ENCODE results near the gene DDX10. TPM values are rescaled to one million over a fixed set of nuclear protein-coding genes. Genes with fewer than 3 reads are reported as not detected.

The DDX10 gene
- total and polyA plus RNA-seq, 4 donors, result 8.0 to 11.8 (median 9.0) TPM

- TF ChIP-seq GABPA (IDR thresholded peaks at IDR 0.05 in 1 of 2, conservative IDR thresholded peaks at IDR 0.05 in 1 of 2) (no peak), EGR1 (IDR thresholded peaks at IDR 0.05; ENCODE audit: low read depth in 2 of 2) (no peak), NR2F2 (IDR thresholded peaks at IDR 0.05) (no peak), FOXA2 (IDR thresholded peaks at IDR 0.05) (no peak), FOXA1 (IDR thresholded peaks at IDR 0.05) (no peak), TAF1 (conservative IDR thresholded peaks at IDR 0.05) (no peak), YY1 (IDR thresholded peaks at IDR 0.05) (no peak), HNF4G (IDR thresholded peaks at IDR 0.05) (no peak), JUND (IDR thresholded peaks at IDR 0.05) (no peak), RXRA (IDR thresholded peaks at IDR 0.05) (no peak), RAD21 (IDR thresholded peaks at IDR 0.05) (no peak), HNF4A (conservative IDR thresholded peaks at IDR 0.05) (no peak), ATF3 (IDR thresholded peaks at IDR 0.05) (no peak)
- TF ChIP-seq, protein P1, sequence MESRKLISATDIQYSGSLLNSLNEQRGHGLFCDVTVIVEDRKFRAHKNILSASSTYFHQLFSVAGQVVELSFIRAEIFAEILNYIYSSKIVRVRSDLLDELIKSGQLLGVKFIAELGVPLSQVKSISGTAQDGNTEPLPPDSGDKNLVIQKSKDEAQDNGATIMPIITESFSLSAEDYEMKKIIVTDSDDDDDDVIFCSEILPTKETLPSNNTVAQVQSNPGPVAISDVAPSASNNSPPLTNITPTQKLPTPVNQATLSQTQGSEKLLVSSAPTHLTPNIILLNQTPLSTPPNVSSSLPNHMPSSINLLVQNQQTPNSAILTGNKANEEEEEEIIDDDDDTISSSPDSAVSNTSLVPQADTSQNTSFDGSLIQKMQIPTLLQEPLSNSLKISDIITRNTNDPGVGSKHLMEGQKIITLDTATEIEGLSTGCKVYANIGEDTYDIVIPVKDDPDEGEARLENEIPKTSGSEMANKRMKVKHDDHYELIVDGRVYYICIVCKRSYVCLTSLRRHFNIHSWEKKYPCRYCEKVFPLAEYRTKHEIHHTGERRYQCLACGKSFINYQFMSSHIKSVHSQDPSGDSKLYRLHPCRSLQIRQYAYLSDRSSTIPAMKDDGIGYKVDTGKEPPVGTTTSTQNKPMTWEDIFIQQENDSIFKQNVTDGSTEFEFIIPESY (IDR thresholded peaks at IDR 0.05), result no peak
- TF ChIP-seq, protein P2, sequence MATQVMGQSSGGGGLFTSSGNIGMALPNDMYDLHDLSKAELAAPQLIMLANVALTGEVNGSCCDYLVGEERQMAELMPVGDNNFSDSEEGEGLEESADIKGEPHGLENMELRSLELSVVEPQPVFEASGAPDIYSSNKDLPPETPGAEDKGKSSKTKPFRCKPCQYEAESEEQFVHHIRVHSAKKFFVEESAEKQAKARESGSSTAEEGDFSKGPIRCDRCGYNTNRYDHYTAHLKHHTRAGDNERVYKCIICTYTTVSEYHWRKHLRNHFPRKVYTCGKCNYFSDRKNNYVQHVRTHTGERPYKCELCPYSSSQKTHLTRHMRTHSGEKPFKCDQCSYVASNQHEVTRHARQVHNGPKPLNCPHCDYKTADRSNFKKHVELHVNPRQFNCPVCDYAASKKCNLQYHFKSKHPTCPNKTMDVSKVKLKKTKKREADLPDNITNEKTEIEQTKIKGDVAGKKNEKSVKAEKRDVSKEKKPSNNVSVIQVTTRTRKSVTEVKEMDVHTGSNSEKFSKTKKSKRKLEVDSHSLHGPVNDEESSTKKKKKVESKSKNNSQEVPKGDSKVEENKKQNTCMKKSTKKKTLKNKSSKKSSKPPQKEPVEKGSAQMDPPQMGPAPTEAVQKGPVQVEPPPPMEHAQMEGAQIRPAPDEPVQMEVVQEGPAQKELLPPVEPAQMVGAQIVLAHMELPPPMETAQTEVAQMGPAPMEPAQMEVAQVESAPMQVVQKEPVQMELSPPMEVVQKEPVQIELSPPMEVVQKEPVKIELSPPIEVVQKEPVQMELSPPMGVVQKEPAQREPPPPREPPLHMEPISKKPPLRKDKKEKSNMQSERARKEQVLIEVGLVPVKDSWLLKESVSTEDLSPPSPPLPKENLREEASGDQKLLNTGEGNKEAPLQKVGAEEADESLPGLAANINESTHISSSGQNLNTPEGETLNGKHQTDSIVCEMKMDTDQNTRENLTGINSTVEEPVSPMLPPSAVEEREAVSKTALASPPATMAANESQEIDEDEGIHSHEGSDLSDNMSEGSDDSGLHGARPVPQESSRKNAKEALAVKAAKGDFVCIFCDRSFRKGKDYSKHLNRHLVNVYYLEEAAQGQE (IDR thresholded peaks at IDR 0.05), result no peak
- TF ChIP-seq, protein P3, sequence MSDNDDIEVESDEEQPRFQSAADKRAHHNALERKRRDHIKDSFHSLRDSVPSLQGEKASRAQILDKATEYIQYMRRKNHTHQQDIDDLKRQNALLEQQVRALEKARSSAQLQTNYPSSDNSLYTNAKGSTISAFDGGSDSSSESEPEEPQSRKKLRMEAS (IDR thresholded peaks at IDR 0.05), result no peak
- TF ChIP-seq, protein P4, sequence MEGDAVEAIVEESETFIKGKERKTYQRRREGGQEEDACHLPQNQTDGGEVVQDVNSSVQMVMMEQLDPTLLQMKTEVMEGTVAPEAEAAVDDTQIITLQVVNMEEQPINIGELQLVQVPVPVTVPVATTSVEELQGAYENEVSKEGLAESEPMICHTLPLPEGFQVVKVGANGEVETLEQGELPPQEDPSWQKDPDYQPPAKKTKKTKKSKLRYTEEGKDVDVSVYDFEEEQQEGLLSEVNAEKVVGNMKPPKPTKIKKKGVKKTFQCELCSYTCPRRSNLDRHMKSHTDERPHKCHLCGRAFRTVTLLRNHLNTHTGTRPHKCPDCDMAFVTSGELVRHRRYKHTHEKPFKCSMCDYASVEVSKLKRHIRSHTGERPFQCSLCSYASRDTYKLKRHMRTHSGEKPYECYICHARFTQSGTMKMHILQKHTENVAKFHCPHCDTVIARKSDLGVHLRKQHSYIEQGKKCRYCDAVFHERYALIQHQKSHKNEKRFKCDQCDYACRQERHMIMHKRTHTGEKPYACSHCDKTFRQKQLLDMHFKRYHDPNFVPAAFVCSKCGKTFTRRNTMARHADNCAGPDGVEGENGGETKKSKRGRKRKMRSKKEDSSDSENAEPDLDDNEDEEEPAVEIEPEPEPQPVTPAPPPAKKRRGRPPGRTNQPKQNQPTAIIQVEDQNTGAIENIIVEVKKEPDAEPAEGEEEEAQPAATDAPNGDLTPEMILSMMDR (IDR thresholded peaks at IDR 0.05; ENCODE audit: low read depth, low read length, missing input control), result no peak
- no peaks in the 10 kb centered on the region for H3K9me3 ChIP-seq (ENCODE audit: control insufficient read depth in 4 of 4, low read length in 3 of 4)
- H3K27me3 ChIP-seq (ENCODE audit: control insufficient read depth in 4 of 4, insufficient read depth in 4 of 4, low read length in 3 of 4), result no peaks in the 10 kb centered on the region
- peaks cover 3 to 11% (median 8%) of the 10 kb centered on the region in 4 donors for H3K36me3 ChIP-seq (ENCODE audit: control insufficient read depth in 4 of 4, insufficient read depth in 3 of 4, low read depth in 1 of 4, low read length in 3 of 4)
- no peaks in the 10 kb centered on the region for H3K4me1 ChIP-seq (ENCODE audit: control insufficient read depth in 4 of 4, insufficient read depth in 4 of 4, low read length in 3 of 4)
- H3K4me3 ChIP-seq (ENCODE audit: low read depth in 1 of 3, low read length in 3 of 3), result no peak overlapping the region
- no peak overlapping the region for H3K27ac ChIP-seq (ENCODE audit: low read depth in 1 of 2, low read length in 2 of 2)
- no peak for DNase-seq (ENCODE audit: low spot score)
- H3K9ac ChIP-seq (ENCODE audit: low read depth in 1 of 2, low read length in 2 of 2), result no peak overlapping the region
- over 99% methylated on average over 5 of the region's 7 CpGs for WGBS
Observed at GRCh38 chr11:108685419-108686130, 20.7 kb downstream of the DDX10 start.
